Head of caudate nucleus (tissue), 42 donors: Measurements from ENCODE around the gene MRGPRE.

Experiments used
- DNase-seq, 42 donors: peaks; one replicate each; pipeline versions ENCODE4 v3.0.0 to v3.0.0-alpha.2; 2020 to 2021; ENCODE audit warnings: mixed read lengths in 7 of 42
- intact Hi-C: fragments of 100-400 bp; cut with DNase I; formaldehyde crosslinking; loops from one replicate; pipeline ENCODE4 v1.15.0; 2022

MRGPRE gene

DNA sequence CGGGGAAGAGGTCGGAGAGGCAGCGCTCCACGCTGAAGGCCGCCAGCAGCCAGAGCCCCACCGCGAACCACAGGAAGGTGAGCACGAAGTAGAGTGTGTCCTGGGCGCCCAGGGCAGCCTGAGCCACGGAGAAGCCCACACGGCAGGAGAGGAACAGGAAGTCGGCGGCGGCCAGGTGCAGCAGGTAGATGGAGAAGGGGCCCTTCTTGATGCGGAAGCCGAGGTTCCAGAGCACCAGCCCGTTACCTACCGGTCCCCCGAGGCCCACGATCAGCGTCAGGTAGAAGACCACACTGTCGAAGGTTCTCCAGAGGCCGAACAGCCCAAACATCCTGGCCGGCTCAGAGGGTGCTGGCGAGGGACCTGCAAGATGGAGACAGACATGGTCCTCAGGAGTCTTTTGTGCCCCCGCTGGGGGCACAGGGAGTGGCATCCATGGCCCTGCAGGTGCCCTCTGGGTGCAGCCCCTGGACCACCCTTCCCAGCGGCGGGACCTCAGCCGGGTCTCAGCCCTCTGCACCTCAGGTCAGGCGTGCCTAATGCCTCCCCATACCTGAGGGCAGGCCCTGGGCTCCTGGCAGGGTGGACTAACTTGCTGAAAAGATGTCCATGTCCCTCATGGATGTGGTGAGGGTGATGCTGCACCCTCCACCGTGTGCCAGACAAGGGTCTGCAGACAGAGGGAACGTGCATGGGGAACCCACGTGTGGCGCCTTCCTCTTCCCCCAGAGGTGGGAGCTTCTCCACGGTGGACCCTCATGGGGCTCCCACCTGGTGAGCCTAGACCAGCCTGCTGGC, 13.5 kb downstream of the MRGPRE start, which contains the start of gene MRGPRG:
MRGPRG (minus strand) TSS at position 331 of the 798 bp plus-strand sequence; CDS start at position 331, 0 bp downstream.
- DNase-seq = peak in 12 of 42 donors; percentile 2 to 34 (median 8)
- intact Hi-C loops = loop anchor here (5.0 kb wide), 1 partner anchor 106 kb away; no protein-coding TSS in a partner anchor

DNA sequence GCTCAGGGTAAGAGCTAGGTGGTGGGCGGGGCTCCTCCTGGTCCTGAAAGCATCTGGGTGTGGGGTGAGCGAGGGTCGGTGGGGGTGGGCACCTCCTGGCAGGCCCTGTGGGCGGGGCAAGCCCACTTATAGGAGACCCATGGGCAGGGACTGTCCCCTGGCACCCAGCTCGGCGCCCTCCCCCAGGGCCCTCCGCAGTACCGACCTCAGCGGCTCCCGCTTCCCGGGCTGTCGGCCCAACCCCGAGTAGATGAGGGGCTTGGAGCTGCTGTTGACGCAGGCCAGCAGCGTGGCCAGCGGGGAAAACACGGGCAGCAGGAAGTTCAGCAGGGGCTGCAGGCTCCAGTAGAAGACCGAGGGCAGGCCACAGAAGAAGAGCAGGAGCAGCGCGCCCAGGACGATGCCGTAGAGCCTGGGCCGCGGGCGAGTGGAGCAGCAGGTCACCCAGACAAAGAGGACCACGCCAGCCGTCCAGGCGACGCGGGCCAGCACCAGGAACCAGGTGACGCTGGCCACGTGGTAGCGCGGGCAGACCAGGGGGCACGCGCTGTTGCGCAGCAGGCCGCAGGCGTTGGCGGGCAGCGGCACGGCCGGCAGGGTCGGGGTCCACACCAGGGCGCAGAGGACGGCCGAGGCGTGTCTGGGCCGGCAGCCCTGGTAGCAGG, 14.3 kb downstream of the MRGPRE start:
- intact Hi-C loops = loop anchor here (5.0 kb wide), 1 partner anchor 106 kb away; no protein-coding TSS in a partner anchor
- peak in 7 of 42 donors; percentile 5 to 13 (median 10) for DNase-seq

DNA sequence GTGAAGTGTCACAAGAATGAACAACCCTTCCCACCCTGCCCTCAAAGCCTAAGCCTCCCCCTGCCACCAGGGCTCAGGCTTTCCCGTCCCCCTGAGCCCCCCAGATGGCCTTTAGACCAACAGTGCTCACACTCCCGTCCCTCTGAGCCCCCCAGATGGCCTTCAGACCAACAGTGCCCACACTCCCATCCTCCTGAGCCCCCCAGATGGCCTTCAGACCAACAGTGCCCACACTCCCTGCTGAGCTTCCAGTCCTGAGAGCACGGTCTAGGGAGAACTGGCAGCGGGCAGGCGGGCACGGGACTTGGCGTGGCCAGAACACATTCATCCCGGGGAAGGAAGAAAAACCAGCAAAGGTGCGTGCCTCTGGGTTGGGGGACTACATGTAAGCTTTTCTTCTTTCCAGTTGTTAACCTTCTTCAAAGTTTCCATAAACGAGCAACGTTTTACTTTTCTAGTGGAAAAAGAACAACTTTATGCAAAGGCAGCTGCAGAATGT, 16.1 kb downstream of the MRGPRE start:
- intact Hi-C loops = loop anchor here (5.0 kb wide), 1 partner anchor 104 kb away; no protein-coding TSS in a partner anchor
- peak in 5 of 42 donors; percentile 1 to 14 (median 4) for DNase-seq

DNA sequence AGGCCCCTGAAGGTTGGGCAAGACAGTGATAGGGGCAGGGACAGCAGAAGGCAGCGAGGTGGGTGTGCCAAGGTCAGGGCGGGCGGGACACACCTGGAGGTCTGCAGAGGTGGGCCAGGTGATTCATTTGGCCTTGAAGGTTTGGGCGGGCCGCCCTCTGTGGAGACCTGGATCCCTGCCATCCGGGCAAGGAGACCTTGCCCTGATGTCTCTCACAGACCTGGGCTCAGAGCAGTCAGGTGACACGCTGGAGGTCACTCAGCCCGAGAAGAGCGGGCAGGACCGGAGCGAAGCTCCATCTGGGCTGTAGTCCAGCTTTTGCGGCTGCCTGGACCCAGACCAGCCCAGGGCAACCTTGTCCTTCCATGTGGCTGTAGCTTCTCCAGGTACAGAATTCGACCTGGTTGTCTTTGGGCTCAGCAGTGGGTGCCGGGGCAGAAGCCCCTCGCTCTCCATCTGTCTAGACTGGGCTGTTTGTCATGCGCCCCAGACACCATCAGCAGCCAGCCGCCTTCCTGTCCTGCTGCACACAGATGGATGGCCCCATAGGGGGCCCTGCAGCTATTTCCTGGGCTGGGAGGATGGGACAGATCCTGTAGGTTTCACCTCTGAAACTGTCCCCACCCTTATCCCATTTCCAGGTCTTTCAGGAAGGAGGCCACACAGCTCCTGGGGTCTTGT, 16.7 kb downstream of the MRGPRE start:
- peak in 6 of 42 donors; percentile 0 to 14 (median 4) for DNase-seq
- intact Hi-C loops = loop anchor here (5.0 kb wide), 1 partner anchor 103 kb away; no protein-coding TSS in a partner anchor

DNA sequence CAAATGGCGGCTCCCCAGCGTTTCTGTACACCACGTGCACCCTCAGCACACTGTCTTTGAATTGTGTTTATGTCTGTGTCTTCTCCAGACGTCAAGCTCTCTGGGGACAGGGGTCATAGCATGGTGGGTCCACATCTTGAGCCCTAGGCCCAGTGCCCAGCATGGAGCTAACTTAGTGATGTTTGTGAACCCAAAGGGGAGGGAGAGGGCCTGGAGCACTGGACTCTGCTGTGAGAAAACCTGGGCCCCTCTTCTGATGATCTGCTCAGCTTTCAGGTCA, 17.9 kb downstream of the MRGPRE start:
- DNase-seq = peak in 2 of 42 donors; percentile 0 to 10
- intact Hi-C loops = no loop called here

DNA sequence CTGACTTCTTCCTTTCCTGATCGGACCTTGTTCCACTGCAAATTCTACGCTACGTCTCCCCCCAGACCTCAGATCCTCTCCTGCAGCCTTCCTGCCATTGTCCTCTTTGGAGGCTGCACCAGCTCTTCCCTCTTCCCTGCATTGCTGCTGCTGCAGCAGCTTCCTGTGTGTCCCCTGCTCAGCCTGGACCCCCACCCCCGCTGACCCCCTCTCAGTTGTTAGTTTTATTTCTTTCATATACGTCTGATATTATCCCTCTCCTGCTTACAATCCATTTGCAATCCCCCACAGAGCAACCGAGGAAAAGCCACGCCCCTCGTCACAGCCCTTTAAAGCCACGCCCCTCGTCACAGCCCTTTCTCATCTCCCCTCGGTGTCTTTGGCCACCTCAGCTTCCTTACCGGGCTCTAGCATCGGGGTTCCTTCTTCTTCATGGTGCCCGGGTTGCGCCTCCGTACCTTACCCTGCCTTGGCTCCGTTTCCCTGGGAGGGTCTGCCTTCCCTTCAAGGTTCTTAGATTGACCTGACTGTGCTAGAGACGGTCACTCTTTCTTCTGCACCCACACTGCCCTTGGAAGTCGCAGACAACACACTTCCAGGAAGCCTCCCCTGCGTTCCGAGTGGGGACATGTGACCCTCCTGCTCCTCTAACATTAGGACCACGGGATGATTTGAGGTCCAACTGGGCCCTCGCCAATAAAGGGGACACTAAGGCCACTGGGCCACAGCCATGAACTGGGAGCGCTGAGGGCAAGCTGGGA, 18.4 kb downstream of the MRGPRE start:
- peak in 1 of 42 donors; percentile 6 for DNase-seq
- intact Hi-C loops = no loop called here

DNA sequence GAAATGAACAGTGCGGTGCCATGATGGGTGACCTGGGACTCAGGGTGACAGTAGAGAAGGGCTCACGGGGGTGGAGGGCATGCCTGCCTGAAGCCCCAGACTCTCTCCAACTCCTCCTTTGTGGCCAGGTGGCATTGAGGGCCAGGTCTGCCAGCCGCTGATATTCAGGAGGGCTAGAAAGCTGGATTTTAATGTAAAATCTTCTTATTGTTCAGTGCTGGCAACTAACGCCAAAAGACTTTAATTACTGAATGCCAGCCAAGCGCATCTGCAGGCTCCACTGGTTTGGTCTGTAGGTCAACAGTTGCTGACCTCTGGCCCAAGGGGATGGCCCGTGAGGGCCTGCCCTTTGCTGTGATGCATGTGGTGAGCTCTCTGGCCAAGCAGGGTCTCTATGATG, 23.9 kb downstream of the MRGPRE start:
- intact Hi-C loops = no loop called here

DNA sequence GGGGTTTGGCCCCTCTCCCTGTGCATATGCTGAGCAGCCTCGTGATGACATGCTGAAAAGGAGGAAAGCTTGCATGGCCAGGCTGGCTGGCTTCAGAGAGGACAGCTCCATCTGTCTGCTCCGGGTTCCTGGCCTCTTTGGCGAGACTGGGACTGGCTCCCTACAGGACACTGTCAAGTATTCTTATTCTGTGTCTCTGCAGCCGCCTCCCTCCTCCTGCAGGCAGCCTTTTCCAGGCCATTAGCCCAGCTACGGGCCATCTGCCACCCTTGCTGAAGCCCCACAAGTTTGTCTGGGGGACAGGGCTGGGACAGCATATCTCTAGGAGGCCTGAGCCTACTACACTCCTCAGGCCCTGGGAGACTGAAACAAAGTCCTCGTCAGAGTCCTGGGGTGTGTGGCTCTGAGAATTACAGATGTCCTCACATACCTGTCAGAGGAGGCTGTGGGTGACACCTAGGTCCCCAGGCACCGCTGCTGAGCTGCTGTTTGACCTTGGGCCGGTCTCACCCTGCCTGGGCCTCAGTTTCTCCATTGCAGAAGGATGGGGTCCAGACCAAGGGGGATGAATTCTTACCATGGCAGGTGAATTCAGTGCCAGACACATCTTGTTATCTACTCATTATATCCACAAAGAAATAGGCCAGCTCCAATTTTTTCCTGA, 24.6 kb downstream of the MRGPRE start:
- intact Hi-C loops = no loop called here
- DNase-seq = no peak

More for the DNA sequence above, 23.9 kb downstream of the MRGPRE start:
- DNase-seq = no peak

DNA sequence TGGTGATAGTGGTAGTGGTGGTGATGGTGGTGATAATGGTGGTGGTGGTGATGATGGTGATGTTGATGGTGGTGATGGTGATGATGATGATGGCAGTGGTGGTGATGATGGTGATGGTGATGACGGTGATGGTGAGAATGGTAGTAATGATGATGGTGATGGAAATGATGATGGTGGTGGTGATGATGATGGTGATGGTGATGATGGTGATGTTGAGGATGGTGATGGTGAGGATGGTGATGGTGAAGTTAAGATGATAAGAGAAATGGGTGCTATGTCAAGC, 25.4 kb downstream of the MRGPRE start:
- intact Hi-C loops = no loop called here
- DNase-seq = no peak

DNA sequence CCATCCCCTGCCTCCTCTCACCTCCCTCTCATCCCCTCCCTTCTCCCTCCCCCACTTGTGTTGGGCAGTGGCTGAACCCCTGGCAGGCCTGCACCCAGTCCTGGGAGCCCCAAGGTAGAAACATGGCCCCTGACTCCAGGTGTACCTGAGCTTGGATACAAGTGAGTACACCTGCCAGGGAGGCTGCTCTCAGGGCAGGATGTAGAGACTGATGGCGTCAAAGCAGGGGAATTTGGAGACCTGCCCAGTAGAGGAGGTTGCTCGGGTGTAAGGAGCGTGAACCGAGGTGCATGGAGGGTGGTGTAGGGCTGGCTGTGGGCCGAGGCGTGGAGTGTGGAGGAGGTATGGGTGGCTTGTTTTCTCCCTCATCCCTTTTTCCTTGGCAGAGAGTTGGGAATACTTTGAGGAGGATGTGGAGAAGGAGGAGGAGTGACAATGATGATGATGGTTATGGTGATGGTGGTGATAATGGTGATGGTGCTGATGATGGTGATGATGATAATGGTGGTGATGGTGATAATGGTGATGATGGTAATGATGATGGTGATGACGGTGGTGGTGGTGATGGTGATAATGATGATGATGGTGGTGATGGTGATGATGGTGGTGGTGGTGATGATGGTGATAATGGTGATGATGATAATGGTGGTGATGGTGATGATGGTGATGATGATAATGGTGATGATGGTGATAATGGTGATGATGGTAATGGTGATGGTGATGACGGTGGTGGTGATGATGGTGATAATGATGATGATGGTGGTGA, 25.9 kb downstream of the MRGPRE start:
- intact Hi-C loops = no loop called here
- DNase-seq = no peak

DNA sequence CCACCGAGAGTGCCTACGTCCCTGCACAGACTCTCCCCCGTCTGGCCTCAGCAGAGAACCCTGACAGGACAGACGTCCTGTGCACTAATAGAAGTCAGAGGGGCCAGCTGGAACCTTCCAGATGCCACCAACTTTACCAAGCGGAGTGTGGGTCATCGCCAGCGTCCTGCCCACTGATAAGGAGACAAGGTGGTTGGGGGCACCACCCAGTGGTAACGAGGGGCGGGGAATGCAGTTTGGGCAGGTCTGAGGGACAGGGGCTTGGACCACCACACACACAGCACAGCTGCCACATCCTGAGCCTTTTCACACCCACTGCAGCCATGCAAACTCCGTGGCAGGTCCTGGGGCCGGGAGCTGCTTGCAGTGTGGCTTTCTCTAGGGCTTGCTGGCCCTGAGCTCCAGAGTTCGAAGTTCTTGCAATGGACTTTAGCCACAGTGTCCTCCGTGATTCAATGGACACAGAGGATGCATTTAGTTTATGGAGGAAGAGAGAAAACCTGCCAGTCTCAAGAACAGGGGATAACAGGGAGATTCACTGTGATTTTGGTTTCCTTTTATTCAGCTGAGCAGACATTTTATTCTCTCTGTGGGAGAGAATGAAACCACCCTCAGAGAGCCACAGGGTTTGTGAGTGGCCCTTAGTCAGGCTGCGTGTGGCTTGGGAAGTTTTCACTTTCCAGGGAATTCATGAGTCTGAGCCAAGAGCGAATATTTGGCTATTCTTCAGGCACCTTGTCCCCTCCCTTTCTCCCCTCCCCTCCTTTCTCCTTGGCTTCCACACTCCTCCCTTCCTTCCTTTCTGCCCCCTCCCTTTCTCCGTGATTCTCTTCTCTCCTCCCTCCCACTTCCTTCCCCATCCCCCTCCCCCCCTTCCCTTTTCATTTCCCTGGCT, 26.7 kb downstream of the MRGPRE start:
- intact Hi-C loops = no loop called here
- DNase-seq = peak in 1 of 42 donors; percentile 3

DNA sequence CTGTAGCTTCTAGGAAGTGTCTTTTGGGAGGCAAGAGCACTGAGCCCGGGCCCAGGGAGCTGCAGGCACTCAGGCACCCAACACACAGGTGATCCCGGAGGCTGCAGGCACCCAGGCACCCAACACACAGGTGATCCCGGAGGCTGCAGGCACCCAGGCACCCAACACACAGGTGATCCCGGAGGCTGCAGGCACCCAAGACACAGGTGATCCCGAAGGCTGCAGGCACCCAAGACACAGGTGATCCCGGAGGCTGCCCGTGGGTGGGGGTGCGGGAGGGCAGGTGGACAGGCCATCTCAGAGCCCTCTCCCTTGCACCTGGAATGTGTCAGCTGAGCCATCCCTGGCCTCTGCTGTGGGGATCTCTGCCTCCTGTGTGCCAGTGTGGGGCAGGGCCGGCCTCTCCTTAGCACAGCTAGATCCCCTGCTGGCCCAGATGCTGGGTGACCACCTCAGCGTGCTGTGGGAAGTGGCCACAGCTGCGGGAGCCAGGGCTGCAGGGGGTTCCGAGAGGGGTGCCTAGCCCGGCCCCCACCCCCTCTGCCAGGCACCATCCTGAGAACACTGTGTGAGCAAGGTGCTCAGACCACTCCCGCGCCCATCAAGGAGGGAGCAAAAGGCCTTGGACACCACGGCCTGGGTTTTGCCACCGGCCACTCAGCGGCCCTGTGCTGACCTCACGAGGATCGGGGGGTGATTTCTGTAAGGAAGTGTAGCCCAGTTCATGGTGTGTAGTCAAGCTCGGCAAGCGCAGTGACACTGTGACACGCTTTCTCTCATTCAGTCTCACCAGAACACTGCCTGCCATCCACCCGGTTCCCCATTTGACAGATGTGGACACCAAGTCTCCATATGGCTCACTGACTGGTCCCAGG, 27.8 kb downstream of the MRGPRE start:
- peak in 1 of 42 donors; percentile 3 for DNase-seq
- intact Hi-C loops = no loop called here

DNA sequence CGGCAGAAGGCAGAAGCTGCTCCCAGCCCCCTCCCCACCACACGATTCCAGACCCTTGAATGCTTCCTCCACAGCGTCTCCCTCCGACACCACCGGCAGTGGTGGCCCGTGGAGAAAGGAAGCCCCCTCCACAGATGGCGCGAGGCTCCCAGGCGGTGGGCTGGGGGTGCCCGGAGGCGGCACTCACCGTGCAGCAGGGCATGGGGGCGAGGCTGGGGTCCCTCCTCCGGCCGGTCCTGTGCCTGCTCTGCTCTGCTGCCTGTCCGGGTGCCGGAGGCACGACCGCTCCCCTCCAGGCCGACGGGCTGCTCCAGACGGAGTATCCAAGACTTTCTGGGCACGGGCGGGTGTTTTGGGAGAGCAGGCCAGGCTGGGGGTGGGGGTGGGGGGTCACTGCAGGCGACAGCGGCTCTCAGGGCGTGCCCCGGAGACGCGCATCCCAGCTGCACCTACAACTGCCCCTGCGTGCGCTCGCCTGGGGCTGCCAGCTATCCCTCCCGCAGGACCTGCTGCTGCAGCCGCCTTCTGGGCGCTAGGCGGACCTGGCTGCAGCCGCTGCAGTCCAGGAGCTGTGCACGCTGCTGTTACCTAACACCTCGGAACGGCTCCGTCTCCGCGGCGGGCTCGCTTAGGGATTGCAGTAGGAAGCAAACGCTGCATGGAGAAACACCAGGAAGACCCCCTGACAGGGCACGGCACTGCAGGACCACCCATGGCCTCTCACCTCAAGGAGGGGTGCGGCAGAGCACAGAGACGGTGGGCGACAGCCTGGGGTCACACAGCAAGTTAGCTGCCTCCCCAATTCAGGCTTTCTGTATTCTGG, 28.8 kb downstream of the MRGPRE start:
- intact Hi-C loops = no loop called here
- peak in 1 of 42 donors; percentile 1 for DNase-seq

DNA sequence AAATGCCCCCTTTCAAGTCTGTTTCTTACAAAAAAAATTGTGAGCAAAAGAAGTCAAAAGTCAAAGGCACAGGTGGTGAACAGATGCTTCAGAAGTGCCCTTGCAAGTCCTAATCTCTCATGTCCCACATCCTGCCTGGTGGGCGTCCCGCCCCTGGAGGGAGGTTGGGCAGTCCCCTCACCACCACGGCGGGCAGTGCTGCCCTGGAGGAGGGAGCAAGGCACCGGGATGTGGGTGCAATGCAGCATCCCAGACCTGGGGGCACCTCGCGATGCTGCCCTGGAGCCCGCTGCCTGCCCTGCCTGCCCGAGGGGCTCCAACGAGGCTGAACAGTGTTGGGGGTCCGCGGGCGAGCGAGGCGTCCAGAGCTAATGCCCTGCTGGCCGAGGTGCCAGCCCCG, 29.5 kb downstream of the MRGPRE start:
- peak in 2 of 42 donors; percentile 2 to 12 for DNase-seq
- intact Hi-C loops = no loop called here

DNA sequence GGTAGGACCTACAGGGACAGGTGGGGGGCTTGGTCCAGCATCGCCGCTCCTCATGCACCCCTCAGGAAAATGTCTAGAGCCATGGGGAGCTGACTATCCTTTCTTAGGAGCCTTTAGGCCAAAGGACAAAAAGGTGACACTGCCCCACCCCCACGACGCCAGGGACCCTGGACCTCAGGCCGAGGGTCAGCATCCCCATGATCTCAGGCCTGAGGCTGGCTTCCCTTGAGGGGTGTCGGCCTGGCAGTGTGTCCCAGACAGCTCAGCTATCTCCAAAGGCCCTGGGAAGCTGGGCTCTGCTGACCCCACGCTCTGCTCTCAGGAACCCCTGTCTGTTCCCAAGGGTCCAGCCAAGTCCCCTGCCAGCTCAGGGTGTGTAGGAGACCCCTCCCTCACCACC, 29.9 kb downstream of the MRGPRE start:
- peak in 3 of 42 donors; percentile 1 to 5 (median 1) for DNase-seq
- intact Hi-C loops = no loop called here
